PFSK-1 (cell line): ENCODE results near the gene BRSK2.

Experiments
- FOXP2 ChIP-seq: optimal IDR thresholded peaks from 2 replicates; pipeline ENCODE3; 2011; ENCODE audit warnings: borderline replicate concordance, control low read depth, inconsistent platforms; ENCODE audit not compliant: insufficient read depth; ENCODE audit errors: extremely low read length, extremely low read depth
- POLR2AphosphoS5 ChIP-seq: IDR thresholded peaks from 2 replicates; pipeline ENCODE4 v1.6.1; 2012; ENCODE audit warnings: low read depth, mild to moderate bottlenecking, control low read depth, low read length, moderate library complexity
- REST ChIP-seq, 2 experiments: IDR thresholded peaks; 2 replicates each; pipeline versions ENCODE4 v1.6.1 to v1.8.0; 2011 to 2012; ENCODE audit warnings: low read depth in 2 of 2, low read length in 2 of 2, control low read depth in 1 of 2, inconsistent platforms in 1 of 2, mild to moderate bottlenecking in 1 of 2, moderate library complexity in 1 of 2; ENCODE audit not compliant: insufficient read depth in 1 of 2
- SIN3A ChIP-seq: IDR thresholded peaks from 2 replicates; pipeline ENCODE4 v1.6.1; 2012; ENCODE audit warnings: mild to moderate bottlenecking, low read length, moderate library complexity, borderline replicate concordance; ENCODE audit not compliant: insufficient read depth
- TAF1 ChIP-seq: IDR thresholded peaks from 2 replicates; pipeline ENCODE4 v1.6.1; 2012; ENCODE audit warnings: low read length, control low read depth, borderline replicate concordance; ENCODE audit not compliant: insufficient read depth

BRSK2 gene

DNA sequence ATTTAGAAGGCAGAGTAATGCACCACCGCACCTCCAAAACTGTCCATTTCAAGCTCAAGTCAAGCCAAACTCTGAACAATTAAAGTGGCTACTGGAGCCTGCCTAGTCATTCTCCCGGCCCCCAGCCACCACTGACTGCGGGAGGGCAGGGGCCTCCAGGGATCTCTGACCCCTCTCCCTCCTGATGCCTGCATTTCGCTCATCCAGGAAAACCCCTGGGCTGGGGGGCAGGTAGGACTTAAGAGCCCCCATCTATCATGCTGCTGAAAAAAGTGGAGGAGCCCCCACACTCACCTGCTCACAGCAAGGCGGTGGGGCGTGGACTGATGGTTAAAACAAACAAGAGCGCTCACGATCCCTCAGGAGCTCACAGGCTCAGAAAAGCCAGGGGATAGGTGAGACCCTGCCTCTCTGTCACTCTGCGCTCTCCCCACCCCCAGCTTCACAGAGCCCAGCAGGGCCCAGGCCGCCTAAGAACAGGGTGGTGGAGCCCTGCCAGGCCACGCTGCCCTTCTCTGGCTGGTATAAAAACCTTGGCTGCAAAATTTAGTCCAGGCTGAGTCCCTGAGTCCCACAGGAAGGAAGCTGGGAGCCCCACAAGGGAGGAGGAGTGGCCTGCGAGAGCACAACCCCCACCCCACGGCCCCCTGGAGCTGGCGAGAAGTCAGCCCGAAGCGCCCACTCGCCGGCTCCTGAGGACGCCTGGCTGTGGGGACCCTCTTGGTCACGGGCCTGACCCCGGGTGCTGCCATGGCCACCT, 117.8 kb downstream of the BRSK2 start:
- TF ChIP-seq REST (IDR thresholded peaks at IDR 0.05; ENCODE audit: insufficient read depth in 1 of 2, low read depth in 2 of 2, low read length in 2 of 2) (no peak), TAF1 (no peak), POLR2AphosphoS5 (no peak), SIN3A (no peak), FOXP2 (no peak)

- TF ChIP-seq POLR2AphosphoS5, result no peak
- TF ChIP-seq FOXP2, result no peak
- TF ChIP-seq SIN3A, result no peak
- TF ChIP-seq REST (IDR thresholded peaks at IDR 0.05; ENCODE audit: insufficient read depth in 1 of 2, low read depth in 2 of 2, low read length in 2 of 2), result no peak
- no peak for TF ChIP-seq TAF1
These were observed 118.8 kb downstream of the BRSK2 start for GRCh38 chr11:1508491-1508891.

- no peak for TF ChIP-seq POLR2AphosphoS5
- TF ChIP-seq FOXP2, result no peak
- no peak for TF ChIP-seq REST (IDR thresholded peaks at IDR 0.05; ENCODE audit: insufficient read depth in 1 of 2, low read depth in 2 of 2, low read length in 2 of 2)
- TF ChIP-seq SIN3A, result no peak
- TF ChIP-seq TAF1, result no peak
These were observed 119.3 kb downstream of the BRSK2 start for GRCh38 chr11:1508986-1509385.

DNA sequence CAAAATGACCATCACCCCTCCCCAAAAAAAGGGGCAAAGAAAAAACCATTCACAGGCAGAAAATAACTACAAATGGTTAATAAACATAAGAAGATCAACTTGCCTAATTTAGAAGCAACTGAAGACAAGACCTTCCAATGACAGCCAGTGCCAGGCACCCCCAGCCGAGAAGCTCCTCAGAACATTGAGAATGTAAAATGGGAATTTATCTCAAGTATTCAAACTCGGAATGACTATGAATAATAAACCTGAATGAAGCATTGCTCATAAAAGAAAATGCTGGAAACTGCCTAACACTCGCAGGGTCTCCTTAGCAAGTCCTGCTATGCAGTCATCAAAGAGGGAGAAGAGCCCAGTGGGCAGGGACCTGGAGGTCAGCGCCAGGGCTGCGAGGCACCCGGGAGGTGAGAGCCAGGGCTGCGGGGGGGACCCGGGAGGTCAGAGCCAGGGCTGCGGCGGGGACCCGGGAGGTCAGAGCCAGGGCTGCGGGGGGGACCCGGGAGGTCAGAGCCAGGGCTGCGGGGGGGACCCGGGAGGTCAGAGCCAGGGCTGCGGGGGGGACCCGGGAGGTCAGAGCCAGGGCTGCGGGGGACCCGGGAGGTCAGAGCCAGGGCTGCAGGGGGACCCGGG, 120.0 kb downstream of the BRSK2 start:
- TF ChIP-seq REST (IDR thresholded peaks at IDR 0.05; ENCODE audit: insufficient read depth in 1 of 2, low read depth in 2 of 2, low read length in 2 of 2) (no peak), FOXP2 (no peak), SIN3A (no peak), TAF1 (no peak), POLR2AphosphoS5 (no peak)

- TF ChIP-seq REST (IDR thresholded peaks at IDR 0.05; ENCODE audit: insufficient read depth in 1 of 2, low read depth in 2 of 2, low read length in 2 of 2) (no peak), FOXP2 (no peak), POLR2AphosphoS5 (no peak)
These were observed 121.2 kb downstream of the BRSK2 start for GRCh38 chr11:1510928-1511327.
